ENCODE results near the gene DDAH1.
"Not testable (repeated sequence)": the region's sequence is repeated elsewhere in the genome, so short reads cannot be mapped to it uniquely, and the experiment has no call there.

Gene DDAH1

DNA sequence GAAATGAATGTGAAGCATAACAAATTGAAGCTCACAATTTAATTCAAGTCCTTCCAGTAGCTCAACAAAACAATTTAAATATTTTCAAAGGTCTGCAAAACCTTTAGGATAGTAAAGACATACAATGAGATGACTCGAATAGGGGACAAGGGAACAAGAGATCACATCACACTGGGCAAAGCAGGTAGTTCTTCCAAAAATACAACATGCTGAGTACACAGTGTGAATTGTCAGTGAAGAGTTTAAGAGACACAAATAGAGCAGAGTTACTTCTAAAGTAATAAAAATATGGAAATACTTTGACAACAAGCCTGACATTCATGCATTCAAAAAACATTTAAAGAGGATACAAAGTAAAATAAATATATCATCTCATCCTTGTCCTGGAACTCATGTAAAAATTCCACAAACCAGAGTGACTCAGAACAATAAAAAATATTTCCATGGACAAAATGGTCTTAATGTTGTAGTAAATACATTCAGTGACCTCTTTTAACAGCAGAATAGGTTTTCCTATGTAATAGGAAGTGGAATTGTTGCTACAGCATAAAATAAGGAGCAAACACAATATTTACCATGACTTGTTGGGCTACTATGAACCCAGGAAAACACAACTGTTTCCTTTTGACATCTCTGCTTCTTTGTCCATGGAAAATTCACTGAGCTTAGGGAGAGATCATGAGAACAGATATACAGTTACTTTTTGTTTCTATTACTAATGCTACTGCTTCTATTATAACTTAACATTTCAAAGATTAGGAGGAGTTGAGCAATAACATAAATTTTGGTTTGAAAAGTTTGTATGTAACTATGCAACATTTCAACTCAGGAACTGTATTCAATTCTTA lies 104.9 kb downstream of the DDAH1 start:
- no peak for DNase-seq (ENCODE audit: low spot score)

DNA sequence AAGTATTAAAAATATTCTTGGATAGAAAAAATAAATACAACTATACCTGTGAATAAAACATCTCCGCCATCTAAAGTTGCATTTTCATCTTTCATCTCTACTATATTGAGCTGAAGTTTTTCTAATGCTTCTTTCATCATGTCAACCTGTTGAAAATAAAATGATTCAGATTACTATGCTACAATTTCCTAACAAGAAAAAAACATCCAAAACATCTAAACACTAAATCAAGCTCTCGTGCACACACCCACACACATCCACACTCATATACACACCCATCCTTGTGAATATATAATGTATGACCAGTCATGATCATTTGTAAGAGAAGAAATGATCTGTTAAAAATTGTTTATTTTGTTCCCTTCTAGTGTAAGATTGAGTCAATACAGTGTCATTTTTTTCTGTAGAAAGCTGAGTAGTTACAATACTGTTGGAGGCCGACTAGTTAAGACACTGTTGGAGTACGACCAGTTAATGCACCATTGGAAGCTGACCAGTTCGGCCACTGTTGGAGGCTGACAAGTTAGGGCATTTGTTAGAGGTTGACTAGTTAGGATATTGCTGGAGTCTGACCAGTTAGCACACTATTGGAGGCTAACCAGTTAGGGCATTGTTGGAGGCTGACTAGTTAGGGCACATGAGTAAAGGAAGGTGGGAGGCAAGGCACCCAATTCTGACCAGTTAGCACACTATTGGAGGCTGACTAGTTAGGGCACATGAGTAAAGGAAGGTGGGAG lies 106.1 kb downstream of the DDAH1 start:
- DNase-seq (ENCODE audit: low spot score) = no peak

DNA sequence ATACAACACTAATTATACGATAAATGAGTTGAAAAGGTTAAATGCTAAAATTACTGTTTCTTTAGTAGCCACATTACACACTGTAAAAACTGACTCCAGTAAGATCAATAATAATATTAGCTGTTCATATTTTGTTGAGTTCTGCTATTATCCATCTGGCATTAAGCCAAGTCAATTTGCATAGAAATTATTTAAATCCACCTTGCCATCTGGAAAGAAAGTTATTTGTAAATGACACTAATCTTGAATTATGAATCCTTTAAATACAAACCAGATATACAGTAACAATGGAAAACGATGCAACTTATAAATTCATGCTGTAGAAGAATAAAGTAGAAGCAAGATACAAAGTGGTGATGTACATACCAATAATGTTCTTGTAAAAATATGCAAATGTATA lies 107.1 kb downstream of the DDAH1 start:
- no peak for DNase-seq (ENCODE audit: low spot score)

DNA sequence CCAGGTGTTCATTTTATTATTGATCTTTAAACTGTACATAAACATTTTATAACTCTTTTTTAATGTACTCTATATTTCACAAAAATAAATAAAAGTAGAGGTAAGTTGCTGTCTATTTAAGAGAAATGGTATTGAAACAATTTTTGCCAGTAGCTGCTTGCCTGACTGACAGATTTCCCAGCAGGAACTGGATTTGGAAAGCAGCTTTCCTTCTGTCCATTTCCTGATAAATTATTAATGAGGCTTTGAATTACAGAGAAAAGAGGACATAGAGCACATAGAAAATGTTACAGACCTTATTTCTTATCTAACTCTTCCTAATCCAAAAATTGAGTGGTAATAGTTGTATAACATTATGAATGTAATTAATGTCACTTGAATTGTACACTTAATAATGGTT lies 108.8 kb downstream of the DDAH1 start:
- no peak for DNase-seq (ENCODE audit: low spot score)

DNA sequence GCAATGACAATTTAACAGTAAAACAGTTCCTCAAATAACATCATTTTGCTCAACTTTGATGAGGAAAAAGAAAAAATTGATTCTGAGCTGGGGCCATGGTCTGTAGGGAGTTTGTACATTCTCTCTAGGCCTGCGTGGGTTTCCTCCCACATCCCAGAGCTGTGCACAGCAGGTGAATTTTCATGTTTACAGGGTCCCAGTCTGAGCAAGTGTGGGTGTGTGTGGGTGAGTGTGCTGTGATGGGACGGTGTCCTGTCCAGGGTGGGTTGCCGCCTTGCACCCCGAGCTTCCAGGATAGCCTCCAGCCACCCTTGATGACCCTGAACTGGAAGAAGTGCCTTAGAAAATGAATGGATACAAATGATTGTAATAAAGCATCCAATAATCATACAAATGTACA lies 112.9 kb downstream of the DDAH1 start:
- no peak for DNase-seq (ENCODE audit: low spot score)

GRCh38 chr1:85351202-85351828 lies 113.6 kb downstream of the DDAH1 start:
- DNase-seq (ENCODE audit: low spot score) = no peak

DNA sequence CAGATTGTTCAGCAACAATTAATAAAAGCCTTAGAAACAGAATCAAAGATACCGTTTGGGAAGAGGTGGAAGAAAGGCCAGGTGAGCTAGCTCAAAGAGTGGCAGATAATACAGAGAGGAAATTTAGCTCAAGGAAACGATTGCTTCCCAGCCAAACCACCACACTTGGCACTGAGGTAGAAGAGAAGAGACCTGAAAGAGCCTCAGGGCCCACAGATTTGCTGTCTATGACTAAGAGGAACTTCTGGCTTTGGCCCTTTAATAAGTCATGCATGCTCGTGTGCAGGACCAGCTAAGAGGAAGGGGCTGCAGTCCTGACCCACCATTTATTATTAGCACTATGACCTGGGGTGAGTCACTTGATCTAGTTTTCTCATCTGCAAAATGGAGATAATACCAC lies 115.7 kb downstream of the DDAH1 start:
- no peak for DNase-seq (ENCODE audit: low spot score)

DNA sequence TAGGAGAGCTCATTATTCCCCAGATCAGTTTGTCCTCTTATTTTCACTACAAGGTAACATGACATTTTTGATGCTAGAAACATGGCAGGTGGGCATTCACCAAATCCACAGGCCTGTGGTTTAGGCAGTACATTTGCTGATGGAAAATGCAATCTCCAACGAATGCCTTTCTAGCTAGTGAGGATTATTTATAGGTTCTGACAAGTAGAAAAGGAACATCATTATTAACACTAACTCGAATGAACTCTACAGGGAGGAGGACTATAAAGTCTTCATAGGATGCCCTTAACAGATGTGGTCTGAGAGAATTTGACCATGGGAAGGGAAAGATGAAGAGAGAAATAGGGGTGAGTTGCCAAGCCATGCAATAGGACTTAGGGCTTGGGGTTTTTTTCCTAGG lies 117.1 kb downstream of the DDAH1 start:
- DNase-seq (ENCODE audit: low spot score) = no peak

- not testable (repeated sequence) for DNase-seq (ENCODE audit: low spot score)
These were observed 117.7 kb downstream of the DDAH1 start for GRCh38 chr1:85347275-85347674.

DNA sequence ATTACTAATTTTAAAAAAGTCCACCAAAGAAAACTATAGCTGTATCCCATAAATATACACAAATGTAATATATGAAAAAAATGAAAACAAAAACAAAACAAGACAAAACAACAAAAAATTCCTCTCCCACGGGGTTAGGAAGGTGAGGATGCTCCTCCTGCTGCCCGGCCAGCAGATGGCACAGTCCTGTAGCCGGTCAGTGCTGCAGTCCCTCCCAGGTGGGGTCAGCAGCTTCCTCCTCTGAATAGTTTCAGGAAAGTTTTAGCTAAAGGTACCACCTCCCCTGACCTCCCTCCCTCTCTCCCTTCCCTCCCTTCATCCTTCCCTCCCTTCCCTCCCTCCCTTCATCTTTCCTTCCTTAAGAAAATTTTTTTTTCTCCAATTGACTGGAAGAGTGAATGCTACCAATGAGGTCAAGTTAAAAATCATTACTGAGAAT lies 120.7 kb downstream of the DDAH1 start:
- no peak for DNase-seq (ENCODE audit: low spot score)

DNA sequence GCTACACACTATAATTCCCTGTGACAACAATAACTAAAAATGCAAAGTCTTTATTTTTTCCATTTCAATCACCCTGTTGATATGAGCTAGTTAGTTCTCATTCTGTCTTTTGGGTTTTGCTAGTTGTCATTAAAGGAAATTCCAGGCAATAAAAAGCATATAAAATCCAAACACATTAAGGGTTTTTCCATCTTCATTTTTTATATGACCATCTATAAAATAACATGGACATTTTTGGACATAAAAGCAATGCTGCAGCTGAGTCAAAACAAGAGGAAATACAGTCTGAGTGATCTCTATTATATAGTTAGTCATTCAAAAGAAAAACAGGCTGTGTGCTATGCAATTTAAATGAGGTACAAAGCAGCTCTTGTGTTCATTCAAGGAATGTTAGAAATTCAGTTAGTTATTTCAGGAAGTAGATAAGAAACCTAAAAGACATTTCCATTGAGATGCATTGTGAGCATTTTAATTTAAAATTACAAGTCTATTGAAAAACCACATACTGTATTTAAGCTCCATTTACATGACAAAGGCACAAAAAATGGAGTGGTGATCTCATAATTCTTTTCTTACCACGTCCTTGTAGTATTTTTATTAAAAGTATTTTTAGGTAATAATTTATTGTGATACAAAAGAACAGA lies 121.2 kb downstream of the DDAH1 start:
- no peak for DNase-seq (ENCODE audit: low spot score)

DNA sequence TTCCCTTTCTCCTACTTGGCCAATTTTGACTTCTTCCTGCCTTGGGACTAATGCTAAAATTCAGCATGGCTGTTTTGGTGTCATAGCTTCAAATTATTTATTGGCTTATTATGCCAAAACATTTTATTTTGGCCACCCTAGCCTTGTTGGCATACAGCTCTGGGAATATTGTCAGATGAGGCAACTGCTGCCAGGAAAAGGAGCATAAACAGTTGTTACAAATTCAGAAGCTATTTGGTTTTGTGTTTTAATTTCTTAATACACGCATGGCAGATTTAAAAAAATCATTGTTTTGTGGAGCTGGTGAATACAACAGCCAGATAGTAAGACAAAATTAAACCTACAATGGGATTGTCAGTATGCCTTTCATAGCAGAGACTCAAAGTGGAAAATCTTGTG lies 121.7 kb downstream of the DDAH1 start:
- no peak for DNase-seq (ENCODE audit: low spot score)

DNA sequence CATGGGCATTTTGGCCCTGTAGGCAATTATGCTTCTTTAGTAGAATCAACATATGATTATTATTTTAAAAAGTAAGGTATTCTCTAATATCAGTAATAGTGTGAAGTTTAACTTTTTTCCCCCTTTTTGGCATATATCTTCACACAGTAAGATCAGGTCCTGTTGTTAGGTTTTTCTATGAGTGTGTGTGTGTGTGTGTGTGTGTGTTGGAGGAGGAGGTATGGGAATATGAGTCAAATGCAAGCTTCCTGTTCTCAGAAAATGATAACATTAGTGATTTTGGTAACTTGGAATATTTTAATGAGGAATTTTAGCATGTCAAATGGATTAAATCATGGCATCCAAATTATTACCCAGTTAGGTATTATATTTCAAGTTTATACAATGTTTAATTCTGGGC lies 122.8 kb downstream of the DDAH1 start:
- no peak for DNase-seq (ENCODE audit: low spot score)

GRCh38 chr1:85340427-85340826 lies 124.5 kb downstream of the DDAH1 start:
- no peak for DNase-seq (ENCODE audit: low spot score)

DNA sequence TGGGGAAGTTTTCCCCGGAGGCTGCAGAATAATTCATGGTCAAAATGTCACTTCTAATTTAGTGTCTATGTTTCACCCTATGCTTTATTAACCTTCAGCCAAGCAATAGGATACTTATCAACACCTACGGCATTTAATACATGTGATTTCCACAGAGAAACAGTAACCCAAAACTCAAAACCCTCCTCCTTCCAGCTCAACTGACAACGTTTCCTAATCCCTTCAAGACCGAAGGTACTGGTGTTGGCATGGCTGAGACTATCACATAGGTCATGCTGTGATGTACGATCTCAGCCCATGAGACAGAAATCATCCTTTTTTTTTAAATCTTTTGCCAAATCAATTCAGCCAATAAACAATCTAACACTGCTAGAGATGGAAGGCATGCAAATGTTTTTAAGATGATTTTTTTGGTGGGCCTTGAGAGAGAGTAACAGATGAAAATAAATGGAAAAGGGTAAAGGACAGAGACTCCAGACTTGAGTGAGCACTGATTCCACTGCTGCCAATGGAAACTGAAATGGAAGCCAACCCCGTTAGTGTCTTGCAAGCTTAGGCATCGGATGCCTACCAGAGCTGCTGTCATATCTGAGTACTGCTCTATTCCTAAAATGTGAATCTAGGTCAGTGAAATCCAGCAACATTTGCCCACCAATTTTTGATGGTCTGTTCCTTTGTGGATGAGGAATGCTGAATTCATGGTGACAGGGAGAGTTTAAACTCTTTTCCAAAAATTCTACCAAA lies 125.1 kb downstream of the DDAH1 start:
- no peak for DNase-seq (ENCODE audit: low spot score)

GRCh38 chr1:85339089-85339488 lies 125.9 kb downstream of the DDAH1 start:
- DNase-seq (ENCODE audit: low spot score) = no peak

DNA sequence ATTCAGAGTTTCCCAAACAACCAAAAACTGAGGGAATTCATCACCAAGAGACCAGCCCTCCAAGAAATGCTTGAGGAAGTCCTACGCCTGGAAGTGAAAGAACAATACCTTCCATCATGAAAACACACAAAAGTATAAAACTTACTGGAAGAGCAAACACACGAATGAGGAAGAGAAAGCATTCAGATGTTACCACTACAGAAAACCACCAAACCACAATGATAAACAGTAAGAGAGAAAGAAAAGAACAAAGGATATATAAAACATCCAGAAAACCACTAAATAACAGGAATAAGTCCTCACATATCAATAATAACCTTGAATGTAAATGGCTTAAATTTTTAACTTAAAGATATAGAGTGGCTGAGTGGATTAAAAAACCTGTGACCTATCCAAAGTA lies 130.0 kb downstream of the DDAH1 start:
- no peak for DNase-seq (ENCODE audit: low spot score)

DNA sequence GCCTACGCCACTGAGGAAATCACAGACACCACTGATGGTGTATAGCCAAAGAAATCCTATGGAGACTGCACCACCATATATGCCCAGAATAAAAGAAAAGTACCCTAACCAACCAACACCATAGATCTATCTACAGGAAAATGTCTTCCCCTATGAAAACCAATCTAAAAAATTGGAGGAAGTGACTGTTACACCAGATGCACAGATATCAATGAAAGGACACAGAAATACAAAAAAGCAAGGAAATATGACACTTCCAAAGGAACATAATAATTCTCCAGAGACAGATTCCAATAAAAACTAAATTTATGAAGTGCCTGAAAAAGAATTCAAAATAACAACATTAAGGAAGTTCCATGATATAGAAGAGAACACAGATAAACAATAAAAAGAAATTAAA lies 131.8 kb downstream of the DDAH1 start:
- no peak for DNase-seq (ENCODE audit: low spot score)

- no peak for DNase-seq (ENCODE audit: low spot score)
These were observed 132.4 kb downstream of the DDAH1 start for GRCh38 chr1:85332575-85332974.

DNA sequence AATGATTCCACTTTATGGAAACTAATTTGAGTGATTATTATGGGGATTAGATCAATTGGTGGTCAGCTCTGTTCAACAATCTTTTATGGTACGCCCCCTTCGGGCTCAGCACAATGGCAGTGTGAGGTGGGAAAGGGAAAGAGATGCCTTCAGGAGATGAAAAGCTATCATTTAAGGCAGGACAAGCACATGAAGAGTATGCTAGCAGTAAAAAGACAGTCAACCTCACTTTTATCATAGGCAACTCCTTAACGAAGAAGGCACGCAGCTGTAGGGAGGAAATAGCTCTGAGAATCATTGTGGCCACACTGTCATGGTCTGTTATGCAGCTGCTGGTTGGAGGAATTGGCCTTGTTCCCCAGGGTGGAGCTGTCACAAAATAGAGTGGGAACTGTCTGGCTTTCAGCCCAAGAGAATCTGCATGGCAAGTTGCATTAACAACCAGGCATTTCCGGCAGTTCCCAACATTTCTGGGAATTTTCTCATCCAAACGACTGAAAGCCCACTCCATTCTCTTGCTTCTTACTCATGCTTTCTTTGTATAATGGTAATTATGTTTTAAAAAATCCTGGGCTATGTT lies 134.2 kb downstream of the DDAH1 start:
- peak; percentile 72 for DNase-seq (ENCODE audit: low spot score)

DNA sequence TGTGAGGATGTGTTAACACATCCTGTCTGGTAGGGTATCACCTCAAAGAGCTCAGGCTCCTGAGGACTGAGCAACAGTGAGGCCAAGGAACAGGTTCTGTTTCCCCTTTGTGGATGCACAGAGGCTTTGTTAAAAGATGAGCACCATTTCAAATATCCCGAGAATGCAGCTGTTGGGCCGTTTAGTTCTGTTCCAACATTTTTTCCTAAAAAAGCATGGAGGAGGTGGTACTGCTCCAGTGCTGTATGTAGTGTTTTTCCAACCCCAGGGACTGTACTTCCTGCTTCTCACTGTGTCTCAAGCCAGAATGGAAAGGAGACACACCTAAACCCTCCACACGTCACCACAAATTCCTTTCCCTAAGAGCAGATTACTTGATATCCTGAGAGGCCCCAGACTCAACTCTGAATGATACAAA lies 134.7 kb downstream of the DDAH1 start:
- DNase-seq (ENCODE audit: low spot score) = no peak
